GM19025 (cell line): ENCODE data around the gene SLC22A23.
A peak's percentile ranks its signal among the peaks of the same experiment; 100 is the strongest.

Source experiments
- ATAC-seq: cut with Tn5 transposase; IDR thresholded peaks from one replicate; pipeline ENCODE4 v1.9.1; 2021; ENCODE audit warnings: mild to moderate bottlenecking, low read depth, moderate library complexity; ENCODE audit not compliant: unreplicated experiment

SLC22A23 gene

DNA sequence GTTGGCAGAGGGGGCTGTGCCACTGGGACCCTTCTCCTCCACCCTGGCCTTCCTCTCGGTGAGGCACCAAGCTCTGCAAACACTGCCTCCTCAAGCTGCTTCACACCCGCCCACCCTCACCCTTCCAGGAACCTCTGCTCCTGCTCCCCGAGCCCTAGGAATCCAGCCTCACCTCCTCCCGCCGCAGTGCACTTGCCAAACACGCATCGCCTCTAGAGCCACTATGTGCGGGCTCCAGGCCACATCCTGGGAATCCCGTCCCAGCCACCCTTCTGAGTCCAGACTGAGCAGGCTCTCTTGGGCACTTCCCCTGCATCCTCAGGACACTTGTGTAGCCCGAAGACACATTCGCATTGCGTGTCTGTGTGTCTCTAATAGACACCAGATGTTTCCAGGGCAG lies 179.6 kb downstream of the SLC22A23 start:
- ATAC-seq, result no peak

- no peak for ATAC-seq
Measured at GRCh38 chr6:3276174-3277167, 180.4 kb downstream of the SLC22A23 start.

- no peak for ATAC-seq
Measured at GRCh38 chr6:3273707-3274521, 182.9 kb downstream of the SLC22A23 start.

DNA sequence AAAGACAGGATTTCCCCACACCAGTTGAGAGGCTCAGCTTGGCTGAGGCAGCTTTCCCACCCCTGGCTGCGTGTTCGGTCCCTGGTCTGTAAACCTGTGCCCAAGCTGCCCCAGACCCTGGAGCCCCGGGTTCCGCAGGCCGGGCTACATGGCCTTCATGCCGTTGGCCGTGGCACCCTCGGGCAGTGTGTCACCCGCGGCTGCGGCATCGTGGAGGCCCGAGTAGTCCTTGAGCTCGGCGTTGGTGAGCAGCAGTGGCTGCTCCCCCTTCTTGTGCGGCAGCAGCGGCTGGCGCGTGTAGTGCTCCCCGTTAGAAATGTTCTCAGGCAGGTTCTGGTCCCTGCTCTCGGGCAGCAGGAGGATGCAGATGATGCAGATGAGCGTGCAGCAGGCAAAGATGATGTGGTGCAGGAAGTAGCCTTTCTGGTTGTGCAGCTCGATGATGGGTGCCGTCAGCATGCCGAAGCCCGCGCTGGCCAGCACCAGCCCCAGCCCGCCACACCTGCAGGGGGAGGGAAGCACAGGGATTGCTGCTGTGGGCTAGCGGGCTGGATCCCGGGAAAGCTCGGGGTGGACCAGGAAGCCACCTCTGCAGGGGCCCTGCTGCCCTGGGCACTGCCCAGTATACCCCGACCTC lies 183.8 kb downstream of the SLC22A23 start:
- no peak for ATAC-seq

- ATAC-seq, result no peak
Measured at GRCh38 chr6:3271756-3272155, 185.1 kb downstream of the SLC22A23 start.

GRCh38 chr6:3270258-3270657 lies 186.6 kb downstream of the SLC22A23 start:
- no peak for ATAC-seq

GRCh38 chr6:3269281-3269975 lies 187.4 kb downstream of the SLC22A23 start:
- ATAC-seq, result no peak

DNA sequence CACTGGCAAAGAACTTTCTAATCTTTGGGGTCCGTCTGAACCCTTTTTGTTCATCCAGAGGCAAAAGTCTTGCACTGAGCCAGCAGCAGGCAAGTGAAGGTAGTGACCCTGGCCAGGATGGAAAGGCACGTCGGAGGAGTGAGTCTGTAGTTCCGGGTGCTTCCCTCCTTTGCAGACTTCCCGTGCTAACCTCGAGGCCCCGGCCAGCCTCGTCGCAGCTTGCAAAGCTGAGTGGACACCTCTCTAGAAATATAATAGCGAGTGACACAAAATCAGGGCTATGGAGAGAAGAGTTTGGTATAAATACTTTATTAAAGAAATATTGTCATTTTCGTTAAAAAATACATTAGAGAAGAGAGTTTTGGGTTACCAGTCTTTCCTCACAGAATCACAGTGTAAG lies 188.2 kb downstream of the SLC22A23 start:
- ATAC-seq, result no peak

DNA sequence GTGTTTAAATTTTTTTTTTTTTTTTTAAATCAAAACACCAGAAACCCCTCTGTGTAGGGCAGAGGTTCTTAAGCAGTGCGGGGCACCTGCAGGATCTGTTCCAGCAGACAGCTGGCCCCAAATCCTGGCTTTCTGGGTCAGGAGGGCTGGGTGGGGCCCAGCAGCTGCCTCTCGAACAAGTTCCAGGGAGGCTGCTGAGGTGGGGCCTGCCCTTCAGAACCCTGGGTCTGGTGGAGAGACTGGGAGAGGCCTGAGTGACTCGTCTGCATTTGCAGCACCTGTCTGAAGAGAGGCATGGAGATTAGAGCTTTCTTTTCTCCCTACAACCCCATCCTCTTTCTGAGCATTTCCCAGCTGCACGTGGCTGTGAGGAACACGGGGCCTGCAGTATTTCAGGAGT lies 189.7 kb downstream of the SLC22A23 start:
- ATAC-seq, result no peak

DNA sequence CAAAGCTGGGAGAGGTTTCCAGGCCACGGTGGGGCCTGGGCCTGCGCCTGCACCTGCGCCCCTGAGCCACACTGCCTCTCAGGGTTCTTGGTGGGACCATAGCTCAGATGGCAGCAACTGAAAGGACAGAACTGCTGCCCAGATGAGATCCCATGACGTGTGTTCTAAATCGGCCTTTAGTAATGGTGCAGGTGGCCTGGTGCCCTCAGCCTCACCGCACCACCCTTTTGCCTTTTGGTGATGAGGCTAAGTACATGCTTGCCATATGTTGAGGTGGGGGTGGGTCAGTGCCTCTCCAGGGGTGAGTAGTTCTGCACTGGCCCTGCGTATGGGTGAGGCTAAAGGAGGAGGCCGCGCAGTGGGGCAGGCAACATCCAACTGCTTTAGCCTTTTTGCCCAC lies 190.7 kb downstream of the SLC22A23 start:
- no peak for ATAC-seq

GRCh38 chr6:3265671-3266070 lies 191.2 kb downstream of the SLC22A23 start:
- ATAC-seq, result no peak

GRCh38 chr6:3264356-3264755 lies 192.5 kb downstream of the SLC22A23 start:
- ATAC-seq, result no peak

GRCh38 chr6:3263096-3263495 lies 193.8 kb downstream of the SLC22A23 start:
- ATAC-seq, result no peak

GRCh38 chr6:3261921-3262320 lies 194.9 kb downstream of the SLC22A23 start:
- no peak for ATAC-seq

GRCh38 chr6:3261518-3261820 lies 195.4 kb downstream of the SLC22A23 start:
- ATAC-seq, result no peak

GRCh38 chr6:3260772-3261517 lies 195.9 kb downstream of the SLC22A23 start:
- ATAC-seq, result no peak

DNA sequence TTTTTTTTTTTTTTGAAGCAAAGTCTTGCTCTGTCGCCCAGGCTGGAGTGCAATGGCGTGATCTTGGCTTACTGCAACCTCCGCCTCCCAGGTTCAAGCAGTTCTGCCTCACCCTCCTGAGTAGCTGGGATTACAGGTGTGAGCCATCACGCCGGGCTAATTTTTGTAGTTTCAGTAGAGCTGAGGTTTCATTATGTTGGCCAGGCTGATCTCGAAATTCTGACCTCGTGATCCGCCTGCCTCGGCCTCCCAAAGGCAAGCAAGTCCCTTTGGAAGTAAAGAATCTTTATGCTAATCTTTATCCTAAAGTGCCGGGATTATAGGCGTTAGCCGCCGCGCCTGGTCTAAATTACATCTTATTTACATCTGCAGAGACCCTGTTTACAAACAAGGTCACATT lies 196.6 kb downstream of the SLC22A23 start:
- no peak for ATAC-seq

- peak; percentile 18 for ATAC-seq
Measured at GRCh38 chr6:3259491-3259958, 197.3 kb downstream of the SLC22A23 start.

GRCh38 chr6:3258720-3259490 lies 197.9 kb downstream of the SLC22A23 start, which contains the start of gene PSMG4:
Gene PSMG4 (plus strand): TSS chr6:3258947. CDS start chr6:3259023, 76 bp downstream.
- peak; percentile 79 for ATAC-seq
